Suprapubic skin (tissue), 4 donors: Measurements from ENCODE around the gene PGLYRP2. TPM values are rescaled to one million over a fixed set of nuclear protein-coding genes. Genes with fewer than 3 reads are reported as not detected.

Experiments used
- DNase-seq, 2 donors: peaks; one replicate each; pipeline ENCODE4 v3.0.0-alpha.2; 2019; ENCODE audit warnings: low spot score in 2 of 2
- H3K27ac ChIP-seq: fragments of 200-600 bp; sonication (generic); one replicate; pipeline ENCODE4 v1.5.1; 2019
- H3K27me3 ChIP-seq: fragments of 200-600 bp; sonication (generic); one replicate; pipeline ENCODE4 v1.5.1; 2019
- H3K36me3 ChIP-seq: fragments of 200-600 bp; sonication (generic); one replicate; pipeline ENCODE4 v1.5.1; 2019
- H3K4me1 ChIP-seq: fragments of 200-600 bp; sonication (generic); one replicate; pipeline ENCODE4 v1.5.1; 2019
- H3K4me3 ChIP-seq: fragments of 200-600 bp; sonication (generic); one replicate; pipeline ENCODE4 v1.5.1; 2019; ENCODE audit warnings: mild to moderate bottlenecking
- H3K9me3 ChIP-seq: fragments of 200-600 bp; sonication (generic); one replicate; pipeline ENCODE4 v1.5.1; 2019
- EP300 ChIP-seq: sonication (generic); formaldehyde crosslinking; IDR thresholded peaks from one replicate; pipeline ENCODE4 v1.6.1; 2017; ENCODE audit warnings: antibody characterized with exemption
- POLR2A ChIP-seq, 2 donors: fragments of 450-650 bp; IDR thresholded peaks; one replicate each; pipeline ENCODE4 v1.6.1; 2017; ENCODE audit warnings: antibody characterized with exemption in 2 of 2, mild to moderate bottlenecking in 2 of 2, moderate library complexity in 2 of 2
- POLR2AphosphoS5 ChIP-seq, 3 donors: sonication (generic); formaldehyde crosslinking; IDR thresholded peaks; one replicate each; pipeline ENCODE4 v1.6.1; 2017; ENCODE audit warnings: antibody characterized with exemption in 3 of 3
- WGBS: methylation state at CpG from one replicate; pipeline ENCODE4 v1.1.5; 2018; 5-methylcytosine and 5-hydroxymethylcytosine counted together
- total RNA-seq, 4 donors: library from RNA; depleted of rRNA; stranded (reverse); fragments of >200 nt; gene quantifications; one replicate each; pipeline ENCODE4 v1.1.0, GENCODE V29; 2016
- TF ChIP-seq, protein P1 (sequence below), 2 donors: fragments of 200-600 bp in 1 of 2; fragments of 450-650 bp in 1 of 2; sonication (generic) in 1 of 2; IDR thresholded peaks; one replicate each; pipeline ENCODE4 v1.5.1; 2016 to 2019; ENCODE audit warnings: antibody characterized with exemption in 2 of 2, mild to moderate bottlenecking in 1 of 2, moderate library complexity in 1 of 2

PGLYRP2 gene
- total RNA-seq, 4 donors from 2014 or later, result 0.21 TPM; not detected in 3

DNA sequence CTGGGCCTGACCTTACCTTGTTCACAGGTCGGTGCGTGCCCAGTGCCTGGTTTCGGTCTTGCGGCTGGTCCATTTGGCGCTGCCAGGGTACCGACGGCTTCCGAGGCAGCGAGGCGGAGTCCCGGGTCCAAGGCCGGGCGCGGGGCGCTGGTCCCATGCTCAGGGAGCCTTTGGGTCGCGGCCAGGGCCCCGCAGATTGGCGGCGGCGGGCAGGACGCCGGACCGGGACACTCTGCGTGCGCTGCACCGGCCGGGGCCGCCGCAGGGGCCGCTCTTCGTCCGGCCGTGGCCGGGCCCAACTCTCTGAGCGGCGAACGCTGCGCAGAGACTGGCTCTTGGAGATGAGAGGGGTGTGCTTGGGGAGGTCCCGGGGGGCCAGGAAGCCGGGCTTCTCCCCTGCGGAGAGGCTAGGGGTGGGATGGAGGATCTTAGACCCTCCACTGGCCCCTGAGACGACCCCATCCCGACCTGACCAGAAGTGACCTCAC is 26.2 kb downstream of the PGLYRP2 start:
- 21% methylated on average over 10 of the region's 44 CpGs for WGBS
- TF ChIP-seq, protein P1, sequence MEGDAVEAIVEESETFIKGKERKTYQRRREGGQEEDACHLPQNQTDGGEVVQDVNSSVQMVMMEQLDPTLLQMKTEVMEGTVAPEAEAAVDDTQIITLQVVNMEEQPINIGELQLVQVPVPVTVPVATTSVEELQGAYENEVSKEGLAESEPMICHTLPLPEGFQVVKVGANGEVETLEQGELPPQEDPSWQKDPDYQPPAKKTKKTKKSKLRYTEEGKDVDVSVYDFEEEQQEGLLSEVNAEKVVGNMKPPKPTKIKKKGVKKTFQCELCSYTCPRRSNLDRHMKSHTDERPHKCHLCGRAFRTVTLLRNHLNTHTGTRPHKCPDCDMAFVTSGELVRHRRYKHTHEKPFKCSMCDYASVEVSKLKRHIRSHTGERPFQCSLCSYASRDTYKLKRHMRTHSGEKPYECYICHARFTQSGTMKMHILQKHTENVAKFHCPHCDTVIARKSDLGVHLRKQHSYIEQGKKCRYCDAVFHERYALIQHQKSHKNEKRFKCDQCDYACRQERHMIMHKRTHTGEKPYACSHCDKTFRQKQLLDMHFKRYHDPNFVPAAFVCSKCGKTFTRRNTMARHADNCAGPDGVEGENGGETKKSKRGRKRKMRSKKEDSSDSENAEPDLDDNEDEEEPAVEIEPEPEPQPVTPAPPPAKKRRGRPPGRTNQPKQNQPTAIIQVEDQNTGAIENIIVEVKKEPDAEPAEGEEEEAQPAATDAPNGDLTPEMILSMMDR (IDR thresholded peaks at IDR 0.05), result peak in 1 of 2 donors; percentile 24
- TF ChIP-seq POLR2A (IDR thresholded peaks at IDR 0.05), result no peak
- Histone ChIP-seq H3K4me3 (peak overlapping the region; percentile 54), H3K27me3 (peaks cover 30% of the 10 kb centered on the region), H3K36me3 (no peaks in the 10 kb centered on the region), H3K4me1 (peaks cover 43% of the 10 kb centered on the region), H3K9me3 (no peaks in the 10 kb centered on the region), H3K27ac (no peak overlapping the region)
- no peak for DNase-seq

DNA sequence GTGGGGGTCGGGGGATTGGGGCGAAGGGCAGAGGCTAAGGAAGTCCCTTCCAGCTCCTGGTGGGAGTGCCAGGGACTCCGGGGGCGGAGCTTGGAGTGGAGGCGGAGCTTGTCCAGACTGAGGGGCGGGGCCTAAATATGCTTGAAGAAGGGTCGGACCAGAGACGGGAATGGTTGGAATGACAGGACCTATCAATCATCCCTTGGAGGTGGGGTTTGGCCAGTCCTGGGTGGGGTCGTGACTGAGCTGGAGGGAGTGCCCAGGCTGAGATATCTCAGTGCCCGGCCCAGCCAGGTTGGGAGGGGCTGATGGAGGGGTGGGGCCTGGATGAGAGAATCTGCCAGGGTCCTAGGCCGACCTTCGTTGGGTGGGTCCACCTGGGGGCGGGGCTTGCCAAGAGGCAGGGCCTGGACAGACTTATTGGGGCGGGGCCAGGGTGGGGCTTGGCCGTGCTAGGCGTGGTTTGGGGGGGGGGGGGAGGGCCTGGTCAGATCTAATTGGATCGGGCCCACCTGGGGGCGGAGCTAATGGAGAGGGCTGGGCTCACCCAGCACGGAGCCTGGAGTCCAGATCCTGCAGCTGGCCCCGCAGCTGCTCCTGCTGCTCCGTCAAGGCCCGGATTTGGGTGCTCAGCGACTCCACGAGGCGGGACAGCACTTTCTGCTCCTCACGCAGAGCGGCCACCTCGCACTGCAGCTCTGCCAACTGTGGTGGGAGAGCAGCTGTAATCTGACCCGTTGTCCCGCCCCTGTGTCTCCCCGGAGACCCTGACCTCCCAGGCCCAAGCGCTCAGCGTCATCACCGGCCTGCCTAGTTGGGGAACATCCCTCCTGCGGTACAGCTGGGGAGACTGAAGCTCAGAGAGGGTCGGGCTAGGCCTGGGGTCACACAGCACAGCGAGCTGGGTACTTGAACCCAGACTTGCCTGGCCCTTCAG is 26.9 kb downstream of the PGLYRP2 start:
- H3K27me3 ChIP-seq, result peaks cover 23% of the 10 kb centered on the region
- TF ChIP-seq POLR2AphosphoS5 (IDR thresholded peaks at IDR 0.05) (no peak), POLR2A (IDR thresholded peaks at IDR 0.05) (peak in 1 of 2 donors; percentile 32)
- WGBS, result 15% methylated on average over 16 of the region's 37 CpGs
- no peak overlapping the region for H3K27ac ChIP-seq
- peaks cover 36% of the 10 kb centered on the region for H3K4me1 ChIP-seq
- no peaks in the 10 kb centered on the region for H3K36me3 ChIP-seq
- peak overlapping the region; percentile 54 for H3K4me3 ChIP-seq
- peak; percentile 92 to 93 for DNase-seq
- H3K9me3 ChIP-seq, result no peaks in the 10 kb centered on the region

DNA sequence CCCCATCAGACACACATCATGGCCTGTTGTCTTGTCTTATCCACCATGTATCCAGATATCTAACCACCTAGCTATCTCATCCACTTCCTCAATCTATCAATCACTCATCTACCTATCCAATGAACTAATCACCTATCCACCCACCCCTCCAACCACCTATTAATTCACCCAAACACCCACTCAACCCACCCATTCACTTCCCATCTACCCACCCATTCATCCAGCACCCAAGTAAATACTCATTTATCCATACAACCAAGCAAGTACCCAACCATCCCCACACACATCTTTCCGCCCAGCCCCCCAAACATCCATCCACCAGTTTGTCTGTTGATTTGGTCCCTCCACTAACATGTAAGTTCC is 28.8 kb downstream of the PGLYRP2 start:
- H3K4me3 ChIP-seq, result no peak overlapping the region
- DNase-seq, result peak in 1 of 2 donors; percentile 56
- H3K27ac ChIP-seq, result peak overlapping the region; percentile 83
- H3K36me3 ChIP-seq, result no peaks in the 10 kb centered on the region
- WGBS, result 93% methylated on average over 1 of the region's 1 CpG
- TF ChIP-seq POLR2AphosphoS5 (IDR thresholded peaks at IDR 0.05) (no peak), POLR2A (IDR thresholded peaks at IDR 0.05) (no peak), EP300 (no peak)
- TF ChIP-seq, protein P1 (IDR thresholded peaks at IDR 0.05), result no peak
- no peaks in the 10 kb centered on the region for H3K9me3 ChIP-seq
- peaks cover 4% of the 10 kb centered on the region for H3K27me3 ChIP-seq
- H3K4me1 ChIP-seq, result peaks cover 26% of the 10 kb centered on the region

DNA sequence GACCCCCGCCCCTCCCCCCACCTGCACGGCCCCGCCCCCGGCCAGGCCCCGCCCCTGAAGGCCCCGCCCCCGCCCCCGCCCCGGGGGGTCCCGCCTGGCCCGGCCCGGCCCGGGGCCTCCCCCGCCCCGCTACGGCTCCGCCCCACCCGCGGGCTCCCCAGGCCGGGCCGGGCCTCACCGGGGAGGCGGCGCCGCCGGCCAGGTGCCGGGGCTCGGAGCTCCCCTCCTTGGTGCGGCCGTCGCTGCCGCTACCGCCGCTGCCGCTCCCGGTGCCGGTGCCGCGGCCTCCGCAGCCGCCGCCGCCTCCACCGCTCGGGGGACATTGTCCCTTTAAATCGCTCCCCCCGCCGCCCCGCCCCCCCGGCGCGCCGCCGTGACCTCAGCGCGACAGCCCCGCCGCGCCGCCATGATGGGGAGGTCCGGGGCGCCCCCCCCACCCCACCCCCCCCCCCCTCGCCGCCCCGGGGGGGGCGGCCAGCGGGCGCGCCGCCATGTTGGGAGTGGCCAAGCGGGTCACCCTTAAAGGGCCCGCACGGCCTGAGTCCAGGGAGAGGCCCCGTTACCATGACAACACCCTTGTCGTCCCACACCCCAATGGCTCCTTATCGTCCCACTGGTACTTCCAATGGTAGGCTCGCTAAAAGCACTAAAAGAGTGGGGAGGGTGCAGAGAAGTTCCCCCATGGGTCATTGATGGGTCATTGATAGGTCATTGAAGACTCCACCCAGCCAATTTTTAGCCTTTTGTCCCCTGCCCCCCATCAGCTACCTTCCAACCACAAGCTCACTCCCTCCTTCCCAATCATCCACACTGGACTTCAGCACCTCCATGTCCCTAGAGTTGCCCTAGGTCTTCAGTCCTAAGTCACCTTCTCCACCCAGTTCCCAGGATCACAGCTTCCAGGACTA is 29.4 kb downstream of the PGLYRP2 start, which contains the start of gene WIZ:
TSS of gene WIZ (minus strand) at position 337 of the 908 bp plus-strand sequence. CDS start 1,649 bp downstream, outside the sequence.
- Histone ChIP-seq H3K4me3 (peak within 1 kb of the TSS; percentile 79), H3K27me3 (no peaks in the 10 kb centered on the region), H3K27ac (peak within 1 kb of the TSS; percentile 83), H3K4me1 (peaks cover 26% of the 10 kb centered on the region), H3K36me3 (no peaks in the 10 kb centered on the region), H3K9me3 (no peaks in the 10 kb centered on the region)
- 2% methylated on average over 18 of the region's 77 CpGs for WGBS
- DNase-seq, result peak; percentile 90 to 91
- TF ChIP-seq, protein P1 (IDR thresholded peaks at IDR 0.05), result no peak
- TF ChIP-seq POLR2A (IDR thresholded peaks at IDR 0.05), result no peak
- TF ChIP-seq POLR2AphosphoS5 (IDR thresholded peaks at IDR 0.05), result no peak
- no peak for TF ChIP-seq EP300

DNA sequence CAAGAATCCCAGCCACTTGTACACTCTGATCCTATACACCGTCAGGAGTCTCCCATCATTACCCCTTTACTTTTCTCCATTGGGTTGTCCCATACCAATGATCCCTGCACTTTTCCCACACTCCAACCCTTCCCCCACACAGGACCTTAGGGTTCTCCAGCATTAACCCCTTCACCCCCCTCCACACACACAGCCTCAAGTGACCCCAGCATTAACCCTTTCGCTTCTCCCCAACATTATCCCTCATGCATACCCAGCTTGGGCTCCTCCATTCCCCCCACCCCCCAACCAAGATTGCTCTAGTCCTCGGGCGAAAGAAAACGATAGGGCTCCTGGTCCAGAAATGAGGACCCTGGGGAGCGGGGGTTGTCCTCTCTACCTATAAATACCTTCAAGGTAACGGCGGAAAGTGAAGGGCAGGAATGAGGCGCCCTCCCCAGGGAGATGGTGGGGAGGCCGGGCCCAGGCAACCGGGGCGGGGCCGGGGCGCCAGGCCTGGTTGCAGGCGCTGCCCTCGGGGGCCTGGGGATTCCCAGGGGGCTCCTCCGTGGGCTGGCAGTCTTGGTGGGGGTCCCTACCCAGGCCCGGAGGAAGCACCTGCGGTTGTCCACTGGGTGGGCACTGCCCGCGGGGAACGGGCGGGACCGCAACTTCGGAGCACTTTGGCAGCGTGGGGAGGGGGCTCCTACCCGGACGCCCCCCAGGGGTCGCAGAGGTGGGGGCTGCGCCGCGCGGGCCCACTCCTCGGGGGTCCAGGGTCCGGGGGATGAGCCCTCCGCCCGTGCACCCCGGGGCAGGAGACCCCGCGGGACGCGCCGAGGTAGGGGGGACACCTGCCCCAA is 30.3 kb downstream of the PGLYRP2 start:
- 9% methylated on average over 14 of the region's 43 CpGs for WGBS
- Histone ChIP-seq H3K36me3 (no peaks in the 10 kb centered on the region), H3K4me3 (peak overlapping the region; percentile 79), H3K9me3 (no peaks in the 10 kb centered on the region), H3K27ac (peak overlapping the region; percentile 24), H3K4me1 (peaks cover 26% of the 10 kb centered on the region), H3K27me3 (no peaks in the 10 kb centered on the region)
- no peak for TF ChIP-seq EP300
- TF ChIP-seq POLR2AphosphoS5 (IDR thresholded peaks at IDR 0.05), result no peak
- no peak for TF ChIP-seq POLR2A (IDR thresholded peaks at IDR 0.05)
- TF ChIP-seq, protein P1 (IDR thresholded peaks at IDR 0.05), result no peak
- peak in 1 of 2 donors; percentile 73 for DNase-seq
